ENCODE data around the gene RYR2.
"Not testable (repeated sequence)": the region's sequence is repeated elsewhere in the genome, so short reads cannot be mapped to it uniquely, and the experiment has no call there.

RYR2 gene

GRCh38 chr1:237279629-237280028 lies 237.6 kb downstream of the RYR2 start:
- DNase-seq: no peak

- no peak for DNase-seq
Observed at GRCh38 chr1:237281481-237281880, 239.5 kb downstream of the RYR2 start.

- no peak for DNase-seq
Observed at GRCh38 chr1:237282208-237282783, 240.3 kb downstream of the RYR2 start.

- no peak for DNase-seq
Observed at GRCh38 chr1:237287876-237288521, 246.0 kb downstream of the RYR2 start.

- no peak for DNase-seq
Observed at GRCh38 chr1:237293804-237294203, 251.8 kb downstream of the RYR2 start.

GRCh38 chr1:237296861-237297260 lies 254.9 kb downstream of the RYR2 start:
- no peak for DNase-seq

- no peak for DNase-seq
Observed at GRCh38 chr1:237300642-237301041, 258.7 kb downstream of the RYR2 start.

- DNase-seq: no peak
Observed at GRCh38 chr1:237303929-237304328, 261.9 kb downstream of the RYR2 start.

- DNase-seq: no peak
Observed at GRCh38 chr1:237306726-237307125, 264.7 kb downstream of the RYR2 start.

- no peak for DNase-seq
Observed at GRCh38 chr1:237309595-237310118, 267.7 kb downstream of the RYR2 start.

- DNase-seq: no peak
Observed at GRCh38 chr1:237316352-237316751, 274.4 kb downstream of the RYR2 start.

GRCh38 chr1:237318748-237319147 lies 276.8 kb downstream of the RYR2 start:
- DNase-seq: no peak

GRCh38 chr1:237320890-237321289 lies 278.9 kb downstream of the RYR2 start:
- no peak for DNase-seq

GRCh38 chr1:237324226-237324625 lies 282.2 kb downstream of the RYR2 start:
- DNase-seq: no peak

GRCh38 chr1:237327061-237327460 lies 285.1 kb downstream of the RYR2 start:
- DNase-seq: no peak

GRCh38 chr1:237340892-237341291 lies 298.9 kb downstream of the RYR2 start:
- DNase-seq: no peak

- no peak for DNase-seq
Observed at GRCh38 chr1:237341391-237341790, 299.4 kb downstream of the RYR2 start.

GRCh38 chr1:237342730-237343129 lies 300.7 kb downstream of the RYR2 start:
- no peak for DNase-seq

GRCh38 chr1:237352747-237353146 lies 310.8 kb downstream of the RYR2 start:
- DNase-seq: no peak

- DNase-seq: no peak
Observed at GRCh38 chr1:237353918-237354317, 311.9 kb downstream of the RYR2 start.

GRCh38 chr1:237355022-237355421 lies 313.0 kb downstream of the RYR2 start:
- DNase-seq: no peak

- no peak for DNase-seq
Observed at GRCh38 chr1:237358555-237358954, 316.6 kb downstream of the RYR2 start.

GRCh38 chr1:237367758-237368157 lies 325.8 kb downstream of the RYR2 start:
- DNase-seq: no peak

- DNase-seq: not testable (repeated sequence)
Observed at GRCh38 chr1:237371477-237371876, 329.5 kb downstream of the RYR2 start.

GRCh38 chr1:237383791-237384190 lies 341.8 kb downstream of the RYR2 start:
- no peak for DNase-seq
